ENCODE results near the gene PRTFDC1. TPM values are rescaled to one million over a fixed set of nuclear protein-coding genes. Genes with fewer than 3 reads are reported as not detected.

The PRTFDC1 gene
- total RNA-seq, 1 experiment from 2014 or later: 15.3 TPM

Other genes with a start within 250 kb of the PRTFDC1 start
- gene ARHGAP21, start 228.7 kb downstream of the PRTFDC1 start, total RNA-seq (2014; rRNA removed; shearing (Covaris generic)): 22.3 and 26.4 TPM in 2 replicates
- not detected in 2 replicates for gene ENKUR, start 63.6 kb upstream of the PRTFDC1 start, total RNA-seq (2014; rRNA removed; shearing (Covaris generic))
- 1.2 and 1.5 TPM in 2 replicates for gene THNSL1, start 64.0 kb upstream of the PRTFDC1 start, total RNA-seq (2014; rRNA removed; shearing (Covaris generic))
- 0.02 TPM in 1 of 2 replicates, not detected in the other for gene GPR158, start 222.4 kb upstream of the PRTFDC1 start, total RNA-seq (2014; rRNA removed; shearing (Covaris generic))

Data from M059J (cell line).